Cardiac muscle cell (in vitro differentiated cells and primary cell): Measurements from ENCODE around the gene PNPLA7. TPM values are rescaled to one million over a fixed set of nuclear protein-coding genes. Genes with fewer than 3 reads are reported as not detected.

Experiments
- DNase-seq, 2 donors: peaks; one replicate each; pipeline versions ENCODE4 v3.0.0 to v3.0.0-alpha.2; 2010 to 2017; ENCODE audit warnings: low read depth in 1 of 2, low spot score in 1 of 2
- H3K27ac ChIP-seq: fragments of 200-600 bp; sonication (generic); 2 replicates; pipeline ENCODE4 v1.5.1; 2016
- H3K27me3 ChIP-seq: fragments of 200-600 bp; sonication (generic); 2 replicates; pipeline ENCODE4 v1.6.0; 2016; ENCODE audit warnings: control low read depth
- H3K36me3 ChIP-seq: fragments of 200-600 bp; sonication (generic); 2 replicates; pipeline ENCODE4 v1.5.1; 2016; ENCODE audit warnings: control low read depth
- H3K4me1 ChIP-seq: fragments of 200-600 bp; sonication (generic); 2 replicates; pipeline ENCODE4 v1.8.1; 2017; ENCODE audit warnings: low read depth, mild to moderate bottlenecking, mixed run types
- H3K4me3 ChIP-seq: fragments of 200-600 bp; sonication (generic); 2 replicates; pipeline ENCODE4 v1.5.1; 2016; ENCODE audit warnings: mild to moderate bottlenecking
- H3K9me3 ChIP-seq: fragments of 200-600 bp; sonication (generic); 2 replicates; pipeline ENCODE4 v1.5.1; 2017; ENCODE audit warnings: low read depth, mild to moderate bottlenecking, control low read depth
- polyA plus RNA-seq: library from polyadenylated mRNA; unstranded; fragments of >200 nt; fragmentation: Nextera tagmentation; extraction: Ambion mirVana; gene quantifications from 2 replicates; pipeline ENCODE4 v1.2.1, GENCODE V29; 2016
- total RNA-seq: library from RNA; depleted of rRNA; stranded (reverse); fragments of >200 nt; gene quantifications from 2 replicates; pipeline ENCODE4 v1.2.3, GENCODE V29; 2016
- TF ChIP-seq, protein P1 (sequence below): IDR thresholded peaks from 2 replicates; pipeline ENCODE4 v1.5.1; 2012; ENCODE audit warnings: low read depth, mild to moderate bottlenecking, low read length

PNPLA7 gene
- total and polyA plus RNA-seq, 2 experiments from 2014 or later: 1.4 to 3.6 TPM

DNA sequence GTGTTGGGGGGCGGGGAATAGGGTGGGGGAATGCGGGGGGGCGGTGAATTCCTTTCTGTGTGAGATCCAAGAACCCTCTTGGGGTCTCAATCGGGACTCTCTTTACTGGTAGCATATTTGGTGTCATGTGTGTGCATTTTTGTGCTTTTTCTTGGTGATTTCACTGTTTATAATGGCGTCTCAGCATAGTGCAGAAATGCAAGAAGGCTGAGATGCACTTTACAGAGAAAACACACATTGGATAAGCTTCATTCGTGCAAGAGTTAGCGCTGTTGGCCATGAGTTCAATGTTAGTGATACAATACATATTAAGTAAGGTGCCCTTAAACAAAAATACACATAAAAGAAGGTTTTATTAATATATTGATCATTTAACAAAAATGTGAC, 108.3 kb downstream of the PNPLA7 start:
- no peaks in the 10 kb centered on the region for H3K9me3 ChIP-seq
- H3K27me3 ChIP-seq: peaks cover 20% of the 10 kb centered on the region
- no peaks in the 10 kb centered on the region for H3K36me3 ChIP-seq
- TF ChIP-seq, protein P1, sequence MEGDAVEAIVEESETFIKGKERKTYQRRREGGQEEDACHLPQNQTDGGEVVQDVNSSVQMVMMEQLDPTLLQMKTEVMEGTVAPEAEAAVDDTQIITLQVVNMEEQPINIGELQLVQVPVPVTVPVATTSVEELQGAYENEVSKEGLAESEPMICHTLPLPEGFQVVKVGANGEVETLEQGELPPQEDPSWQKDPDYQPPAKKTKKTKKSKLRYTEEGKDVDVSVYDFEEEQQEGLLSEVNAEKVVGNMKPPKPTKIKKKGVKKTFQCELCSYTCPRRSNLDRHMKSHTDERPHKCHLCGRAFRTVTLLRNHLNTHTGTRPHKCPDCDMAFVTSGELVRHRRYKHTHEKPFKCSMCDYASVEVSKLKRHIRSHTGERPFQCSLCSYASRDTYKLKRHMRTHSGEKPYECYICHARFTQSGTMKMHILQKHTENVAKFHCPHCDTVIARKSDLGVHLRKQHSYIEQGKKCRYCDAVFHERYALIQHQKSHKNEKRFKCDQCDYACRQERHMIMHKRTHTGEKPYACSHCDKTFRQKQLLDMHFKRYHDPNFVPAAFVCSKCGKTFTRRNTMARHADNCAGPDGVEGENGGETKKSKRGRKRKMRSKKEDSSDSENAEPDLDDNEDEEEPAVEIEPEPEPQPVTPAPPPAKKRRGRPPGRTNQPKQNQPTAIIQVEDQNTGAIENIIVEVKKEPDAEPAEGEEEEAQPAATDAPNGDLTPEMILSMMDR: no peak
- H3K4me3 ChIP-seq: peak overlapping the region; percentile 34
- H3K4me1 ChIP-seq: no peaks in the 10 kb centered on the region
- H3K27ac ChIP-seq: no peak overlapping the region
- DNase-seq: no peak

DNA sequence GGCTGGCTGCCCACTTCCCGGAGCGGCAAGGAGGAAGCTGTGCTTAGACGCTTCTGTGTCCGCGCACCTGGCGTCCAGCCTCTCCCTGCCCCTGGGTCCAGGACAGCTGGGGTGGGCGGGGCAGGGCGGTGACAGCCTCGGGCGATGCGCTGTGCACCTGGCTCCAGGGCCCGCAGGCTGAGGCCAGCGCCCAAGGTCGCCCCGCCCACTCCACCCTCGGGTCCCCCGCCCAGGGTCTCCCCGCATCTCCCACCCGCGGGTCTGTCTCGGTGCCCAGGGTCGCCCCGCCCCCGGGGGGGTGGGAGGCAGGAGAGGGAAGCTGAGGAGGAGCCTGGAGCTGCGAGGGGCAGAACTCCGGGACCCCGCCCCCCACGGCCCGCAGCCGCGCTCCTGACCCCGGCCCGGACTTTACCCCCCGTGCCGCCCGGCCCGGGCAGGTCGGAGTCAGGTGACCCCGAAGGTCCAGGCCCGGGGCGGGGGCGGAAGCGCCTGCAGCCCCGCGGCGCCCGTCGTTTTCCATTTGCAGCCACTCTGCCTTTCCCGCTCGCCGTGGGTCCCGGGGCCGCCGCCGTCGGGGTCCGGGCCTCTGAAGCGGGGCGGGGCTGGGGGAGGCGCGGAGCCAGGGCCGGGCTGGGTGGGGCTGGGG, 108.8 kb downstream of the PNPLA7 start, which contains the start of gene ENTPD8:
TSS of gene ENTPD8 (minus strand) at position 69 of the 646 bp plus-strand sequence. CDS start 3,072 bp downstream, outside the sequence.
- TF ChIP-seq, protein P1: no peak
- Histone ChIP-seq H3K27me3 (peaks cover 20% of the 10 kb centered on the region), H3K4me3 (peak within 1 kb of the TSS; percentile 34), H3K9me3 (no peaks in the 10 kb centered on the region), H3K36me3 (no peaks in the 10 kb centered on the region), H3K4me1 (no peaks in the 10 kb centered on the region), H3K27ac (no peak within 1 kb of the TSS)
- peak in 1 of 2 donors; percentile 66 for DNase-seq

DNA sequence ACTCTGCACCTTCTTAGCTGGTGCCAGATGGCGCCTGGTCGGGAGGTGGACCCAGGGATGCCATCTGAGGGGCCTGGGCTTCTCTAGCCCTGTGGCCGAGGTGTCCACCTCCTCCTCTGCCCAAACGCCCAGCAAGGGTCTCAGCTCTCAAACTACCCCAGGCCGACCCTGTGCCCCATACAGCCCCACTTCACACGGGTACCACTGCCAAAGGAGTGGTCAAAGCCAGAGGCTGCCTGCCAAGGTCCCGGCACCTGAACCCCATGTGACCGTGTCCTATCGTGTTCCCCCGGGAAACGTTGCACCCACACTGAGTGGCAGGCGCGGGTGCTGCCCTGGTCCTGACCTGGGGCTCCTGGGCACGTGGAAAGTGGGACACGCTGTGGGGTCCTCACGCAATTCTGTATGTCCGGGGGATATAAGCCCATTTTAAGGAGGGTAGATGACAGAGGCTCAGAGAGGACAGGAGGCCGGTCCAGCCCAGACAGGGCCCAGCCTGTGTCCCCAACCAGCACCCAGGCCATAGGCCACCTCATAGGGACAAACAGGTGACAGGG, 111.0 kb downstream of the PNPLA7 start:
- H3K27me3 ChIP-seq: peaks cover 20% of the 10 kb centered on the region
- no peaks in the 10 kb centered on the region for H3K36me3 ChIP-seq
- H3K4me1 ChIP-seq: no peaks in the 10 kb centered on the region
- TF ChIP-seq, protein P1: no peak
- no peaks in the 10 kb centered on the region for H3K9me3 ChIP-seq
- no peak overlapping the region for H3K4me3 ChIP-seq
- H3K27ac ChIP-seq: no peak overlapping the region
- no peak for DNase-seq

DNA sequence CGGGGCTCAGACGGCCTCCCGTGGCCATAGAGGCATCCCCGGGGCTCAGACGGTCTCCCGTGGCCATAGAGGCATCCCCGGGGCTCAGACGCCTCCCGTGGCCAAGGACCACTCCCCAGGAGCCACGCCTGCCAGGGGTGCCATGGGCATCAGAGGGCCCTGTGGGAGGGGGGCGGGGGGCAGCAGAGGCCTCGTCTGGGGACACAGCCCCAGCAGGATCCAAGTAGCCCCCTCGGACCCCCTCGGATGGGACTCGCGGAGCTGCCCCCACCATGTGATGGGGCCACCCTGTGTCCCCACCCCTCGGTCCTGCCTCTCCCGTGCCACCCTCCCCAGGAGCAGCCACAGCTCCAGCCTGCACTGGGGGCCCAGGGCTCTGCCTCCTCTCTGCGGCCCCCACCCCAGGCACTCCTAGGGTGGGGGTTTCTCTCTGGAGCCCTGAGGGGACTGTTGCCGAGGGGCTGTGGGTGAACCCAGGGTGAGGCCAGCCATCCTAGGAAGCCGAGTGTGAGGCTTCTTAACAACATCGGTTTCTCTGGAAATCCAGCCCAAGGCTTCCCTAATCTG, 111.5 kb downstream of the PNPLA7 start:
- Histone ChIP-seq H3K4me3 (no peak overlapping the region), H3K27ac (no peak overlapping the region), H3K9me3 (no peaks in the 10 kb centered on the region), H3K36me3 (no peaks in the 10 kb centered on the region), H3K27me3 (peaks cover 20% of the 10 kb centered on the region), H3K4me1 (no peaks in the 10 kb centered on the region)
- DNase-seq: no peak
- TF ChIP-seq, protein P1: no peak

DNA sequence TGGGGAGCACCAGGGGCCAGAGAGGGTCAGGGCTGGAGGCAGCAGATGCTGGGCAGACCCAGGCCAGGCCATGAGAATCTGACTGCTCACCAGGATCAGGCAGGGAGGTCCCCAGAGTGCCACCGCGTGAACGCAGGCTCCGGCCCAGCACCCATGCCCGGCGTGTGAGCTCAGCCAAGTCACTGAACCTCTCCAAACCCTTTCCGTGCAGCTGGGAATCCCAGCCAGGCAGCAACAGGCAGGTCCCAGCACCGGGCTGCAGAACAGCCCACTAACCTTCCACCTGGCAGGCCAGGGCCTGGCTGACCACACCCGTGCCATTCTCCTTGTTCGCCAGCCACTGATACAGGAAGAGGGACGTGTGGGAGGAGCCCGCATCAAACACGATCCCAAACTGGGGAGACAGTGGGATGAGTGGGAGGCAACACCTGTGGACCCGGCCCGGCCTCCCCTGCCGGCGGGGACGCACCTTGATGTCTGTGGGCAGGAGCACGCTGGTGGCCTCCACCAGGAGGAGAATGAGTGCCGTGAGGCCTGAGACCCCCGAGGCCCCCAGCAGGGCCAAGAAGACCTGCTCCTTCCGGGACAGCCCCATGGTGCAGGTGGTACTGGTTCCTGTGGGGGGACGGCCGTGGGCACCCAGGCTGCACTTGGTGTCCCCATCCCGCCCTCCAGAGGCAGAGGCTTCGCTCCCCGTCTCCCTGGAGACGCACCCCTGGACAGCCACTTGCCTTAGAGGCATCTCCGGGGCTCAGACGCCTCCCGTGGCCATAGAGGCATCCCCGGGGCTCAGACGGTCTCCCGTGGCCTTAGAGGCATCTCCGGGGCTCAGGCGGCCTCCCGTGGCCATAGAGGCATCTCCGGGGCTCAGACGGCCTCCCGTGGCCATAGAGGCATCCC, 112.3 kb downstream of the PNPLA7 start:
- peaks cover 17% of the 10 kb centered on the region for H3K27me3 ChIP-seq
- H3K36me3 ChIP-seq: no peaks in the 10 kb centered on the region
- H3K4me3 ChIP-seq: no peak overlapping the region
- no peaks in the 10 kb centered on the region for H3K9me3 ChIP-seq
- no peak for DNase-seq
- H3K4me1 ChIP-seq: no peaks in the 10 kb centered on the region
- no peak overlapping the region for H3K27ac ChIP-seq
- TF ChIP-seq, protein P1: no peak
